ENCODE data around the gene HOXC10.

Gene HOXC10

GRCh38 chr12:53990311-53991076 lies 5.5 kb downstream of the HOXC10 start:
- no peak for DNase-seq (ENCODE audit: low spot score)
- H3K27ac ChIP-seq, result no peak overlapping the region
- no peak overlapping the region for H3K4me3 ChIP-seq
- no peak for TF ChIP-seq CTCF (IDR thresholded peaks at IDR 0.05)

DNA sequence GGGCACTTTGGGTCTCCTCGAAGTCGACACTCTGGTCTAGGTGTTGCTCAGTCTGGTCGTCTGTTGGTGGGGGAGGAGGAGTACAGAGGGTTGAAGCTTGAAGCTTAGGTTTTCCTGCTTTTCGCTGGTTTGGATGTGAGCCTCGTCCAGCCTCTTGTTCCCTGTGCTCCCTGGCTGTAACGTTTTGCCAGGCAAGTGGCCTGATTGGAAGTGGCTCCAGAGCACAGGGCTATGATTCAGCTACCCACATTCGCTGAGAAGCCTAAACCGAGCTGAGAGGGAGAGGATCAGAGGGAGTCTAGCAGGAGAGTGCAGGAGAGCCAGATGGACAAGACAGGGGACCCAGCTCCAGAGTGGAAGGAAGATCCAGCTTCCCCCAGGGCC lies 6.1 kb downstream of the HOXC10 start:
- H3K27ac ChIP-seq, result no peak overlapping the region
- no peak overlapping the region for H3K4me3 ChIP-seq
- no peak for DNase-seq (ENCODE audit: low spot score)
- no peak for TF ChIP-seq CTCF (IDR thresholded peaks at IDR 0.05)

GRCh38 chr12:53992377-53992889 lies 7.5 kb downstream of the HOXC10 start:
- no peak for DNase-seq (ENCODE audit: low spot score)
- H3K27ac ChIP-seq, result no peak overlapping the region
- no peak for TF ChIP-seq CTCF (IDR thresholded peaks at IDR 0.05)
- no peak overlapping the region for H3K4me3 ChIP-seq

DNA sequence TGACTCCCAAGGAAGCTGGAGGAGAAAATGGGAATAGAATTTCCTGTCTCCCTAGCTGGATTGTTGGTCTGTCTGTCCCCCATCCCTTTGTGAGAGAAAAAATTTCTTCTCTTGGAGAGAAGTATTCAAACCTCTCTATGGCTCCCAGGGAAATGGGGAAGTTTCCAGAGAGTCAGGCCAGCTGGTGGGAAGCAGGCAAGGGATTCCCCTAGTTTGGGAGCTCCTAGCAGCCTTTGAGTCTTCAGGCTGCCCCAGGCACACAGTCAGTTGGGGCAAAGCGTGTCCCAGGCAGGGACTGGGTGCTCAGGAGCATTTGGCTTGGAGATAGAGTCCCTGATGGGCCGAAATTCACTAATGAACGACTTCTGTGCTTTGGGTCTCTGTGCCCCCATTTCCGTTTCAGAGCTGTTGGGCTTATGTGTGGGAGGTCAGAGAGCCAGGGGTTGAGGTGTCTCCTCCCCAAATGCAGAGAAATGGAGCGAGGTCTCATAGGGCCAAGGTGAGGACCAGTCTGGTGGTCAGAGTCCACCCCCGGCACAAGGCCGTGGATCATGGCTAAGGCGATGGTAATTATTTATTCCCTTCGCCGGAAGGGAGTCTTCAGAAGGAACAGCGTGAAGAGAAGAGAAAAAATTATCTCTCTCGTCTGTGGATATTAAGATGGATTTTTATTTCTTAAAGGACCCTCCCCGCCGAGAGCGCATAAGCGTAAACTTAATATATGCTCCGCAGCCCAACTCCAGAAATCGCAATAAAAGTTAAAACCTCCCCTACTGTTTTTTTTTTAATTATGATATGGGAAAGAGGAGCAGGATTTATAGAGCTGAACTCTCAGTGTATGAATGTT lies 8.4 kb downstream of the HOXC10 start:
- Histone ChIP-seq H3K27ac (no peak overlapping the region), H3K4me3 (no peak overlapping the region)
- no peak for TF ChIP-seq CTCF (IDR thresholded peaks at IDR 0.05)
- no peak for DNase-seq (ENCODE audit: low spot score)

- Histone ChIP-seq H3K27ac (no peak overlapping the region), H3K4me3 (peak overlapping the region; percentile 70)
- no peak for DNase-seq (ENCODE audit: low spot score)
- no peak for TF ChIP-seq CTCF (IDR thresholded peaks at IDR 0.05)
Observed at GRCh38 chr12:53994009-53994263, 9.0 kb downstream of the HOXC10 start.

- no peak for TF ChIP-seq CTCF (IDR thresholded peaks at IDR 0.05)
- DNase-seq (ENCODE audit: low spot score), result no peak
- Histone ChIP-seq H3K27ac (no peak overlapping the region), H3K4me3 (peak overlapping the region; percentile 70)
Observed at GRCh38 chr12:53994264-53995001, 9.5 kb downstream of the HOXC10 start.

Data from coronary artery (tissue), 2 donors.